Muscle of leg (tissue), 11 donors: ENCODE measurements around the gene CD300H. TPM values are rescaled to one million over a fixed set of nuclear protein-coding genes. Genes with fewer than 3 reads are reported as not detected.
"Not testable (repeated sequence)": the region's sequence is repeated elsewhere in the genome, so short reads cannot be mapped to it uniquely, and the experiment has no call there.

Experiments used
- DNase-seq: peaks from one replicate; pipeline ENCODE4 v3.0.0; 2013
- H3K27ac ChIP-seq: one replicate; pipeline ENCODE4 v1.5.1; 2013; ENCODE audit warnings: mild to moderate bottlenecking, low read length, control low read depth
- H3K27me3 ChIP-seq: one replicate; pipeline ENCODE4 v1.6.1; 2013; ENCODE audit warnings: low read length; ENCODE audit not compliant: control insufficient read depth, insufficient read depth
- H3K36me3 ChIP-seq: one replicate; pipeline ENCODE4 v1.6.1; 2013; ENCODE audit warnings: low read length; ENCODE audit not compliant: control insufficient read depth, insufficient read depth
- H3K4me1 ChIP-seq: one replicate; pipeline ENCODE4 v1.6.1; 2013; ENCODE audit warnings: low read length; ENCODE audit not compliant: control insufficient read depth, insufficient read depth
- H3K4me3 ChIP-seq: one replicate; pipeline ENCODE4 v1.5.1; 2013; ENCODE audit warnings: low read length, control low read depth
- H3K9me3 ChIP-seq: replicated peaks from 2 replicates; pipeline ENCODE4 v1.6.1; 2013; ENCODE audit warnings: low read depth, low read length; ENCODE audit not compliant: control insufficient read depth
- WGBS: methylation state at CpG from one replicate; pipeline ENCODE4 v1.1.5; 2013; ENCODE audit warnings: missing lambda C conversion rate; ENCODE audit not compliant: insufficient coverage; 5-methylcytosine and 5-hydroxymethylcytosine counted together
- polyA plus RNA-seq, 8 donors: library from polyadenylated mRNA; unstranded; fragments of 120-200 nt; gene quantifications; one replicate each; pipeline versions ENCODE4 v1.2.1 to v1.2.3, GENCODE V29; 2013; ENCODE audit warnings: inconsistent platforms in 1 of 8, low replicate concordance in 1 of 8; ENCODE audit not compliant: insufficient read length in 8 of 8, insufficient read depth in 1 of 8
- total RNA-seq: library from RNA; stranded (reverse); fragments of 120-200 nt; gene quantifications from one replicate; pipeline ENCODE4 v1.2.4, GENCODE V29; 2013

The CD300H gene
- total and polyA plus RNA-seq, 9 donors, result 0.27 to 0.28 TPM; not detected in 7

DNA sequence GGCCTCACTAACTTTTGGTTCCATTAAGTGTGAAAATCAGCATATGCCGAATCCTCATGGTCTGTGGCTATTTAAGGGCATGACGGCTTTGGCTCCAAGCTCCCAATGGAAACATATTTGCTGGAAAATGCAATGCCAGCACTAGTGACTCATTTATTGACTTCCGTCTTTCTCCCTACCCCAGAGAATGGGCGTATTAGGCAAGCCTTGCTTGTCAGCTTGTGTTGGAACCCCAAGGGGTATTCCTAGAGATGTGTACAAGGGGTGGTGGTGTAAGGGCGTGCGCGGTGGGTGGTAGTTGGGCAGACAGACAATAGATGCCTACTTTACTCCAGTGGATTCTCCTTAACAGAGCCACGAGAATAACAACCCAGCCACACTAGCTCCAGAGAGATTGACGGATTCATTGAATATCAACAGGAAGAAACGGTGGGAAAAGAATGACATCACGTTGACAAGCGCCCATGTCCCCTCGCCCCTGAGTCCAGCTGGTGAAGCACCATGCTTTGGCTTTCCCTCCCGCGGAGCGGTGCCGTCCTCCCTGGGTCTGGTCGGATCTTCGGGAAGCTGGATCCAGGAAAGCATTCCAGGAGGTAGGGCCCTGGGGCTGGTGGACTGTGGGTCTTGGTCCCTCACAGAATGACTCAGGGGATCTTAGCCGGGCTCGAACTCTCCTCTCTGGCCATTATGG is 46.4 kb downstream of the CD300H start:
- H3K36me3 ChIP-seq, result no peaks in the 10 kb centered on the region
- peak overlapping the region; percentile 76 for H3K27ac ChIP-seq
- peaks cover 2% of the 10 kb centered on the region for H3K27me3 ChIP-seq
- H3K4me1 ChIP-seq, result no peaks in the 10 kb centered on the region
- 85% methylated on average over 11 of the region's 21 CpGs for WGBS
- H3K9me3 ChIP-seq, result peaks cover 3% of the 10 kb centered on the region
- peak; percentile 77 for DNase-seq
- H3K4me3 ChIP-seq, result no peak overlapping the region

DNA sequence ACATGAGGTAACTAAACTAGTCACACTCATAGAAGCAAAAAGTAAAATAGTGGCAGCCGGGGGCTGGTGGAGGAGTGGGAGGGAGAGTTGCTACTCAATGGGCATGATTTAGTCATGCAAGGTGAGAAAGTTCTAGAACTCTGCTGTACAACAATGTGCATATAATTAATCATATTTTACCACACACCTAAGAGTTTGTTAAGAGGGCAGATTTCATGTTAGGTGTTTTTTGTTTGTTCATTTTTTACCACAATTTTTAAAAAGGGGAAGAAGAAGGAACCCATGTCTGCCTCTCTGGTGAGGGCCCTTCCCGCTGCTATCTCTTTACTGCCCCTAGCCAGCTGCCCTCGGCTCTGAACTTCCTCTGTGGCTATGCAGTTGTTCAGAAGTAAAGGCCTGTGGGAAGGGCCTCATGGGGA is 47.3 kb downstream of the CD300H start:
- Histone ChIP-seq H3K4me1 (no peaks in the 10 kb centered on the region), H3K27ac (no peak overlapping the region), H3K4me3 (no peak overlapping the region), H3K27me3 (peaks cover 2% of the 10 kb centered on the region), H3K9me3 (peaks cover 3% of the 10 kb centered on the region), H3K36me3 (no peaks in the 10 kb centered on the region)
- peak; percentile 64 for DNase-seq
- no CpG with 5 or more reads among the region's 3 CpGs for WGBS

DNA sequence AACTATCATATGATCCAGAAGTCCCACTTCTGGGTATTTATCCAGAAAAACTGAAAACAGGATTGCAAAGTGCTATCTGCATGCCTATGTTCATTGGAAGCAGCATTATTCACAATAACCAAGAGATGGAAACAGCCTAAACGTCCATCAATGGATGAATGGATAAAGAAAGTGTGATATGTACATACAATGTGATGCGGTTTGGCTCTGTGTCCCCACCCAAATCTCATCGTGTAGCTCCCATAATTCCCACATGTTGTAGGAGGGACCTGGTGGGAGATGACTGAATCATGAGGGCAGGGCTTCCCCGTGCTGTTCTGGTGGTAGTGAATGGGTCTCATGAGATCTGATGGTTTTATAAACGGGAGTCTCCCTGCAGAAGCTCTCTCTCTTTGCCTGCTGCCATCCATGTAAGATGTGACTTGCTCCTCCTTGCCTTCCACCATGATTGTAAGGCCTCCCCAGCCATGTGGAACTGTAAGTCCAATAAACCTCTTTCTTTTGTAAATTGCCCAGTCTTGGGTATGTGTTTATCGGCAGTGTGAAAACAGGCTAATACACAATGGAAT is 48.8 kb downstream of the CD300H start:
- not testable (repeated sequence) for H3K4me3 ChIP-seq, H3K27me3 ChIP-seq, H3K36me3 ChIP-seq, H3K9me3 ChIP-seq, H3K4me1 ChIP-seq, DNase-seq, H3K27ac ChIP-seq
- no CpG with 5 or more reads among the region's 6 CpGs for WGBS

DNA sequence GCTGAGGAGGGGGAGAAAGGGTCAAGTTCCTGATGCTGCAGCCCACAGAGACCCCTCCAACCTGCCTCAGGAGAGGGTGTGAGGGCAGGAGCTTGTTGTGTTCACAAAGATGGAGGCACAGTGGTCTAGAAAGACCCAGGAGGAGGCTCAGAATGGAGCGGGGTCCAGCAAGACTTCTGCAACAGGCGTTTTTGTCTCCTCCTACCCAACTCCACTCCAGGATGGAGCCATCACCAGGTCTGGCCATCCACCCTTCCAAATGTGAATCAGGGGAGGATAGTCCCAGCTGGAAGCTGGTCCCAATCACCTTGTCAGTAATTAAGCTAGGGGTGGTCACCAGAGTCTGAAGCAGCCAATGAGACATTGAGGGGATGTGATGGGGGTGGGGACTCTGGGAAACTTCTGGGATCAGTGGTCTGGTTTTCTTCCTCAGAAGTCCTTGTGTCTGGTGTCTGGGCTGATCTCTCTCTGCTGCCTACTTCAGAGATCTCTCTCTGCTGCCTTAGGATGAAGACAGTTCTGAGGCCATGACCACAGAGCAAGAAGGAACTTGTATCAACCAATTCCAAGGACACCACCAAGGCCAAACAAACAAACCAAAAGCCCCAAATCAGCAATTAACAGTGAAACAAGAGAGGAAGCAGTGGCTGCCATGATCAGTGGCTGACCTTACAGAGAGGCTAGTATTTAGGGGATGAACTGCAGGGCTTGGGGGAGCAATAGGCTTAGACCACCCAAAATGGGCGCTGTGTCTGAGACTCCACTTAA is 50.6 kb downstream of the CD300H start:
- Histone ChIP-seq H3K4me1 (no peaks in the 10 kb centered on the region), H3K27me3 (peaks cover 3% of the 10 kb centered on the region), H3K27ac (no peak overlapping the region), H3K9me3 (peaks cover 3% of the 10 kb centered on the region), H3K36me3 (no peaks in the 10 kb centered on the region), H3K4me3 (no peak overlapping the region)
- WGBS, result 100% methylated on average over 1 of the region's 3 CpGs
- no peak for DNase-seq

DNA sequence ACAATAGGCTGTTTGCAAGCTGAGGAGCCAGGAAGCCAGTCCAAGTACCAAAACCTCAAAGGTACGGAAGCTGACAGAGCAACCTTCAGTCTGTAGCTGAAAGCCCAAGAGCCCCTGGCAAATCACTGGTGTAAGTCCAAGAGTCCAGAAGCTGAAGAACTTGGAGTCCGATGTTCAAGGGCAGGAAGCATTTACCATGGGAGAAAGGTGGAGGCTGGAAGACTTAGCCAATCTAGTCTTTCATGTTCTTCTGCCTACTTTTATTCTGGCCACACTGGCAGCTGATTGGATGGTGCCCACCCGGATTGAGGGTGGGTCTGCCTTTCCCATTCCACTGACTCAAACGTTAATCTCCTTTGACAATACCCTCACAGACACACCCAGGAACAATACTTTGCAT is 51.4 kb downstream of the CD300H start:
- no peak overlapping the region for H3K27ac ChIP-seq
- no peaks in the 10 kb centered on the region for H3K36me3 ChIP-seq
- DNase-seq, result no peak
- peaks cover 3% of the 10 kb centered on the region for H3K27me3 ChIP-seq
- H3K4me1 ChIP-seq, result no peaks in the 10 kb centered on the region
- 79% methylated on average over 2 of the region's 4 CpGs for WGBS
- H3K4me3 ChIP-seq, result no peak overlapping the region
- H3K9me3 ChIP-seq, result peaks cover 3% of the 10 kb centered on the region

DNA sequence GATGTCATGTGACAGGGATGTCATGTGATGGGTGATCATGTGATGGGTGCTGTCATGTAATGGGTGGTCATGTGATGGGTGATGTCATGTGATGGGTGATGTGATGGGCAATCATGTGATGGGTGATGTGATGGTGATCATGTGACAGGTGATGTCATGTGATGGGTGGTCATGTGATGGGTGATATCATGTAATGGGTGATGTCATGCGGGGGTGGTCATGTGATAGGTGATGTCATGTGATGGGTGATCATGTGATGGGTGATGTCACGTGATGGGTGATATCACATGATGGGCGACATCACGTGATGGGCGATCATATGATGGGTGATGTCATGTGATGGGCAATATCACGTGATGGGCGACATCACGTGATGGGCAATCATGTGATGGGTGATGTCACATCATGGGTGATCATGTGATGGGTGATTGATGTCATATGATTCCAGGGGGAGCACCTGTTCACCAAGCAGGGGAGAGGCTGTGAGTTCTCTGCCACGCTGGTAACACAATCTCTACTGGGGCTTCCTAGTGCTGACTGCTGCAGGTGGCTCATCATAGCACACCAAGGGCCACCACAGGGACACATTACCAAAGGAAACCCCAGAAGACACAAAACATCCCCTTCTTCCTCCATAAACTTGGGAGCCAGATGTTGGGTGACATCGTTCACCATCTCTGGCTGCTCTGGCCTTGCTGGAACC is 52.5 kb downstream of the CD300H start:
- DNase-seq, result peak; percentile 19
- peaks cover 3% of the 10 kb centered on the region for H3K9me3 ChIP-seq
- H3K27me3 ChIP-seq, result peaks cover 3% of the 10 kb centered on the region
- 97% methylated on average over 9 of the region's 10 CpGs for WGBS
- no peak overlapping the region for H3K4me3 ChIP-seq
- no peaks in the 10 kb centered on the region for H3K4me1 ChIP-seq
- H3K36me3 ChIP-seq, result no peaks in the 10 kb centered on the region
- H3K27ac ChIP-seq, result no peak overlapping the region

DNA sequence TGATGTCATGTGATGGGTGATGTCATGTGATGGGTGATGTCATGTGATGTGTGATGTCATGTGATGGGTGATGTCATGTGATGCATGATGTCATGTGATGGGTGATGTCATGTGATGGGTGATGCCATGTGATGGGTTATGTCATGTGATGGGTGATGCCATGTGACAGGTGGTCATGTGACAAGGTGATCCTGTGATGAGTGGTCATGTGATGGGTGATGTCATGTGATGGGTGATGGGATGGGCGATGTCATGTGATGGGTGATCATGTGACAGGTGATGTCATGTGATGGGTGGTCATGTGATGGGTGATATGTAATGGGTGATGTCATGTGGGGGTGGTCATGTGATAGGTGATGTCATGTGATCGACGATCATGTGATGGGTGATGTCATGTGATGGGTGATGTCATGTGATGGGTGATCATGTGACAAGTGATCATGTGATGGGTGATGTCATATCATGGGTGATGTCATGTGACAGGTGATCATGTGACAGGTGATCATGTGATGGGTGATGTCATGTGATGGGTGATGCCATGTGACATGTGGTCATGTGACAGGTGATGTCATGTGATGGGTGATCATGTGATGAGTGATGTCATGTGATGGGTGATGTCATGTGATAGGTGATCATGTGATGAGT is 53.2 kb downstream of the CD300H start:
- no peaks in the 10 kb centered on the region for H3K36me3 ChIP-seq
- no peaks in the 10 kb centered on the region for H3K4me1 ChIP-seq
- 96% methylated on average over 3 of the region's 3 CpGs for WGBS
- H3K27me3 ChIP-seq, result peaks cover 3% of the 10 kb centered on the region
- H3K4me3 ChIP-seq, result no peak overlapping the region
- peak; percentile 51 for DNase-seq
- no peak overlapping the region for H3K27ac ChIP-seq
- H3K9me3 ChIP-seq, result peaks cover 3% of the 10 kb centered on the region

DNA sequence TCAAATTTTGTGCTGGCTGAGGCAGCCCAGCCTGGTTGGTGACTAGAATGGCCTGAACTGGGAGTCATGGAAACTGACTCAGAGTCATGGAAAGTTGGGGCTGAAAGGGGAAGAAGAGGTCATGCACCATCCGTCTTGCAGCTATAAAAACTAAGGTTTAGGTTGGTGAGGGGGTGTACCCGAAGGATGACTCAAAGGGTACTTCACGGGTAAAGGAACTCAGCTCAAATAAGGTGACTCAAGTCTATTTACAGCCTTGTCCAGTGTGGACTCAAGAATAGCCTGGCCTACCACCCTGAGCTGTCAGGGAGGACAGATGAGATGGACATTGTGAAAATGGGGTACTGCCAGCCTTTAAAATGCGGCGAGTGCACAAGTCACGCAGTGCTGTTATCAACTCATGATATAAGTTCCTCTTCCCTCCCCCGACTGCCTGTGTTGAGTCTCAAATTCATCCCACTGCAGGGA is 54.7 kb downstream of the CD300H start:
- no peaks in the 10 kb centered on the region for H3K36me3 ChIP-seq
- H3K27ac ChIP-seq, result no peak overlapping the region
- peak; percentile 49 for DNase-seq
- H3K9me3 ChIP-seq, result peaks cover 3% of the 10 kb centered on the region
- H3K27me3 ChIP-seq, result peaks cover 3% of the 10 kb centered on the region
- WGBS, result 75% methylated on average over 3 of the region's 7 CpGs
- H3K4me1 ChIP-seq, result no peaks in the 10 kb centered on the region
- H3K4me3 ChIP-seq, result no peak overlapping the region

DNA sequence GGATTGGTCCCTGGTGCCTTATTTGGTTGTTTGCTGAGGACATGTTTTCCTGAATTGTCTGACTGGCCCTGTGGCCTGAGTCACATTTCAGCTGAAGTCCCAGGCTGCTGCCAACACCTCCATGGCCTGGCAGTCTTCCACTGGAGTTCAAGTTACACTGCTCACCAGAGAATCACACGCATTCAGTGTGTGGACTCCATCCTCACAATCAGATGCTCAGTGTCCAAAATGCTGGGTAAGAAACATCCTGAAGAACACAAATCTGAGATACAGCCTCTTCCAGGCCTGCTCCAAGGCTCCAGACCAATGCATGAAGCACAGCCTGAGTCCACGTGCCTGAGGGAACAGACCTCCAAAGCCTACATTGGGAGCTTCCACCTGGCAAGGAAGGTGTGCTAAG is 55.3 kb downstream of the CD300H start:
- DNase-seq, result no peak
- Histone ChIP-seq H3K27me3 (peaks cover 3% of the 10 kb centered on the region), H3K9me3 (peaks cover 3% of the 10 kb centered on the region), H3K36me3 (no peaks in the 10 kb centered on the region), H3K27ac (peak overlapping the region; percentile 3), H3K4me1 (no peaks in the 10 kb centered on the region), H3K4me3 (no peak overlapping the region)
- WGBS, result 37% methylated on average over 2 of the region's 2 CpGs
